MV-4-11 (cell line): ENCODE results near the gene CHTF18.
A peak's percentile ranks its signal among the peaks of the same experiment; 100 is the strongest.
"Not testable (repeated sequence)": the region's sequence is repeated elsewhere in the genome, so short reads cannot be mapped to it uniquely, and the experiment has no call there.

Experiments
- DNase-seq: peaks from one replicate; lab custom pipeline; 2025; lab: John Stamatoyannopoulos, UW

Gene CHTF18

GRCh38 chr16:808085-808386 lies 19.6 kb downstream of the CHTF18 start:
- no peak for DNase-seq

GRCh38 chr16:813204-813915 lies 24.9 kb downstream of the CHTF18 start:
- DNase-seq, result no peak

GRCh38 chr16:813916-814412 lies 25.5 kb downstream of the CHTF18 start:
- no peak for DNase-seq

GRCh38 chr16:814974-815373 lies 26.6 kb downstream of the CHTF18 start:
- peak; percentile 35 for DNase-seq

- DNase-seq, result no peak
These were observed 27.4 kb downstream of the CHTF18 start for GRCh38 chr16:815861-816260.

- no peak for DNase-seq
These were observed 28.8 kb downstream of the CHTF18 start for GRCh38 chr16:817001-817906.

GRCh38 chr16:818132-818531 lies 29.7 kb downstream of the CHTF18 start:
- DNase-seq, result no peak

GRCh38 chr16:818592-818991 lies 30.2 kb downstream of the CHTF18 start:
- no peak for DNase-seq

GRCh38 chr16:819336-820043 lies 31.1 kb downstream of the CHTF18 start:
- DNase-seq, result no peak

GRCh38 chr16:820044-820408 lies 31.6 kb downstream of the CHTF18 start:
- DNase-seq, result not testable (repeated sequence)

GRCh38 chr16:820748-821147 lies 32.3 kb downstream of the CHTF18 start:
- DNase-seq, result no peak

GRCh38 chr16:821751-822150 lies 33.3 kb downstream of the CHTF18 start:
- no peak for DNase-seq

GRCh38 chr16:822174-822908 lies 33.9 kb downstream of the CHTF18 start:
- DNase-seq, result no peak

- no peak for DNase-seq
These were observed 34.5 kb downstream of the CHTF18 start for GRCh38 chr16:822909-823297.

- DNase-seq, result no peak
These were observed 35.8 kb downstream of the CHTF18 start for GRCh38 chr16:824194-824593.

- DNase-seq, result no peak
These were observed 36.2 kb downstream of the CHTF18 start for GRCh38 chr16:824601-825000.

GRCh38 chr16:825341-826061 lies 37.1 kb downstream of the CHTF18 start:
- no peak for DNase-seq

GRCh38 chr16:827513-827912 lies 39.1 kb downstream of the CHTF18 start:
- no peak for DNase-seq

GRCh38 chr16:828891-829290 lies 40.5 kb downstream of the CHTF18 start:
- DNase-seq, result no peak

- no peak for DNase-seq
These were observed 41.9 kb downstream of the CHTF18 start for GRCh38 chr16:830107-830870.
